HepG2 (cell line): ENCODE measurements around the gene LRRC45. TPM values are rescaled to one million over a fixed set of nuclear protein-coding genes. Genes with fewer than 3 reads are reported as not detected.
A peak's percentile ranks its signal among the peaks of the same experiment; 100 is the strongest.

Experiments used
- ARID2 ChIP-seq: sonication (generic); formaldehyde crosslinking; IDR thresholded peaks from 2 replicates; pipeline ENCODE4 v1.8.1; 2022; ENCODE audit warnings: mild to moderate bottlenecking, missing genetic modification reagents, borderline replicate concordance
- ATF2 ChIP-seq: sonication (generic); formaldehyde crosslinking; IDR thresholded peaks from 2 replicates; pipeline ENCODE4 v1.4.0; 2020; ENCODE audit warnings: missing genetic modification reagents
- CSRNP2 ChIP-seq: sonication (generic); formaldehyde crosslinking; conservative IDR thresholded peaks from 2 replicates; pipeline ENCODE4 v1.8.0; 2022; ENCODE audit warnings: low read depth, missing genetic modification reagents
- HMG20A ChIP-seq: IDR thresholded peaks from 2 replicates; pipeline ENCODE4 v1.6.1; 2016; ENCODE audit warnings: borderline replicate concordance
- HNRNPH1 ChIP-seq: fragments of 200-400 bp; formaldehyde crosslinking; optimal IDR thresholded peaks from 2 replicates; pipeline ENCODE3; 2017; ENCODE audit warnings: mild to moderate bottlenecking, low read depth, low read length
- HNRNPLL ChIP-seq: fragments of 200-400 bp; formaldehyde crosslinking; IDR thresholded peaks from 2 replicates; pipeline ENCODE4 v1.6.1; 2017; ENCODE audit warnings: mild to moderate bottlenecking, low read depth, low read length; ENCODE audit not compliant: poor library complexity, severe bottlenecking
- IRX3 ChIP-seq: sonication (generic); formaldehyde crosslinking; IDR thresholded peaks from 2 replicates; pipeline ENCODE4 v1.8.1; 2023; ENCODE audit warnings: mild to moderate bottlenecking, low read depth, missing genetic modification reagents, borderline replicate concordance
- JARID2 ChIP-seq: sonication (generic); formaldehyde crosslinking; IDR thresholded peaks from 2 replicates; pipeline ENCODE4 v1.8.1; 2023; ENCODE audit warnings: missing genetic modification reagents, inconsistent platforms; ENCODE audit not compliant: insufficient replicate concordance
- MTF1 ChIP-seq: sonication (generic); formaldehyde crosslinking; IDR thresholded peaks from 2 replicates; pipeline ENCODE4 v1.5.0; 2020; ENCODE audit warnings: missing genetic modification reagents
- PITX1 ChIP-seq: sonication (generic); formaldehyde crosslinking; IDR thresholded peaks from 2 replicates; pipeline ENCODE4 v1.5.1; 2020; ENCODE audit warnings: mild to moderate bottlenecking, missing genetic modification reagents
- SAP130 ChIP-seq: IDR thresholded peaks from 2 replicates; pipeline ENCODE4 v1.6.1; 2016; ENCODE audit warnings: low read depth
- SP2 ChIP-seq: sonication (generic); formaldehyde crosslinking; IDR thresholded peaks from 2 replicates; pipeline ENCODE4 v1.5.1; 2020; ENCODE audit warnings: mild to moderate bottlenecking, missing genetic modification reagents
- TARDBP ChIP-seq: sonication (generic); formaldehyde crosslinking; IDR thresholded peaks from 2 replicates; pipeline ENCODE4 v1.8.0; 2022; ENCODE audit warnings: mild to moderate bottlenecking, missing genetic modification reagents
- U2AF1 ChIP-seq: fragments of 200-400 bp; formaldehyde crosslinking; optimal IDR thresholded peaks from 2 replicates; pipeline ENCODE3; 2017; ENCODE audit warnings: mild to moderate bottlenecking, low read depth, low read length
- UBTF ChIP-seq: sonication (generic); formaldehyde crosslinking; IDR thresholded peaks from 2 replicates; pipeline ENCODE4 v1.4.0; 2020; ENCODE audit warnings: mild to moderate bottlenecking, missing genetic modification reagents
- ZFP37 ChIP-seq: sonication (generic); formaldehyde crosslinking; IDR thresholded peaks from 2 replicates; pipeline ENCODE4 v1.4.0; 2020; ENCODE audit warnings: missing genetic modification reagents, borderline replicate concordance
- ZNF253 ChIP-seq: sonication (generic); formaldehyde crosslinking; IDR thresholded peaks from 2 replicates; pipeline ENCODE4 v1.8.0; 2022; ENCODE audit warnings: mild to moderate bottlenecking, missing genetic modification reagents, borderline replicate concordance
- ZNF282 ChIP-seq: fragments of 450-650 bp; IDR thresholded peaks from 2 replicates; pipeline ENCODE4 v1.6.1; 2018; ENCODE audit not compliant: partially characterized antibody
- ZNF333 ChIP-seq: sonication (generic); formaldehyde crosslinking; IDR thresholded peaks from 2 replicates; pipeline ENCODE4 v1.4.0; 2020; ENCODE audit warnings: mild to moderate bottlenecking, missing genetic modification reagents, borderline replicate concordance
- ZNF451 ChIP-seq: sonication (generic); formaldehyde crosslinking; IDR thresholded peaks from 2 replicates; pipeline ENCODE4 v1.5.0; 2020; ENCODE audit warnings: mild to moderate bottlenecking, missing genetic modification reagents
- ZNF503 ChIP-seq: sonication (generic); formaldehyde crosslinking; IDR thresholded peaks from 2 replicates; pipeline ENCODE4 v1.4.0; 2020; ENCODE audit warnings: missing genetic modification reagents
- polyA plus RNA-seq, 8 experiments: library from polyadenylated mRNA; depleted of rRNA in 3 of 8; stranded (reverse) in 7 of 8; unstranded in 1 of 8; fragments of >200 nt; fragmentation: Illumina TruSeq in 4 of 8; extraction: Trizol in 4 of 8; gene quantifications; 2 replicates each; pipeline versions ENCODE4 v1.2.1 to v1.2.3, GENCODE V29; 2011 to 2016; ENCODE audit warnings: low read depth in 4 of 8, missing spikeins in 1 of 8, mixed read lengths in 1 of 8; ENCODE audit not compliant: insufficient read depth in 1 of 8
- total RNA-seq, 5 experiments: library from RNA; depleted of rRNA; stranded (reverse); fragments of >200 nt; fragmentation: Illumina TruSeq; extraction: Trizol; gene quantifications; 2 replicates each; pipeline ENCODE4 v1.2.3, GENCODE V29; 2016; ENCODE audit warnings: low read depth in 1 of 5

The LRRC45 gene
- total and polyA plus RNA-seq, 2 of the 13 experiments (the other 11 are each of a cell fraction or from before 2014, with no cell fraction given) = 11.6 to 48.1 TPM

GRCh38 chr17:81977211-81977808 lies 45.8 kb upstream of the LRRC45 start, which contains the start of gene ASPSCR1 (continued):
- peak; percentile 75; the same call in 1 of the 2 replicates for TF ChIP-seq ZNF503 (CRISPR knock-in tag)
- TF ChIP-seq SAP130 (CRISPR knock-in tag) = peak; percentile 95
- no peak for TF ChIP-seq PITX1
- TF ChIP-seq HNRNPLL = peak; percentile 55
- 0 out of 2 replicates have a peak, but pooled peaks have one; percentile 43 for TF ChIP-seq ATF2 (CRISPR knock-in tag)
- peak; percentile 65 for TF ChIP-seq SP2 (CRISPR knock-in tag)
- no peak for TF ChIP-seq JARID2 (CRISPR knock-in tag)
- no peak for TF ChIP-seq HNRNPH1
- TF ChIP-seq ZNF282 = no peak
- TF ChIP-seq ZNF253 (CRISPR knock-in tag) = no peak
- TF ChIP-seq U2AF1 = no peak
- peak; percentile 96; the same call in 1 of the 2 replicates for TF ChIP-seq ZNF333
- TF ChIP-seq ZNF451 (CRISPR knock-in tag) = 0 out of 2 replicates have a peak, but pooled peaks have one; percentile 82
- no peak for TF ChIP-seq IRX3 (CRISPR knock-in tag)
- peak; percentile 83; the same call in 1 of the 2 replicates for TF ChIP-seq TARDBP (CRISPR knock-in tag)
- TF ChIP-seq HMG20A (CRISPR knock-in tag) = no peak
- TF ChIP-seq ZFP37 (CRISPR knock-in tag) = no peak; the same call in 1 of the 2 replicates
- no peak for TF ChIP-seq CSRNP2 (CRISPR knock-in tag)
- TF ChIP-seq UBTF = peak; percentile 51; the same call in 1 of the 2 replicates
- TF ChIP-seq MTF1 = no peak
- peak; percentile 96 for TF ChIP-seq ARID2 (CRISPR knock-in tag)
